HepG2 (cell line): ENCODE data around the gene PPP4C. TPM values are rescaled to one million over a fixed set of nuclear protein-coding genes. Genes with fewer than 3 reads are reported as not detected.

Source experiments
- MLLT10 ChIP-seq: sonication (generic); formaldehyde crosslinking; IDR thresholded peaks from 2 replicates; pipeline ENCODE4 v1.4.0; 2020; ENCODE audit warnings: missing genetic modification reagents
- ZNF318 ChIP-seq: sonication (generic); formaldehyde crosslinking; IDR thresholded peaks from 2 replicates; pipeline ENCODE4 v1.4.0; 2020; ENCODE audit warnings: mild to moderate bottlenecking, missing genetic modification reagents
- polyA plus RNA-seq, 8 experiments: library from polyadenylated mRNA; depleted of rRNA in 3 of 8; stranded (reverse) in 7 of 8; unstranded in 1 of 8; fragments of >200 nt; fragmentation: Illumina TruSeq in 4 of 8; extraction: Trizol in 4 of 8; gene quantifications; 2 replicates each; pipeline versions ENCODE4 v1.2.1 to v1.2.3, GENCODE V29; 2011 to 2016; ENCODE audit warnings: low read depth in 4 of 8, missing spikeins in 1 of 8, mixed read lengths in 1 of 8; ENCODE audit not compliant: insufficient read depth in 1 of 8
- total RNA-seq, 5 experiments: library from RNA; depleted of rRNA; stranded (reverse); fragments of >200 nt; fragmentation: Illumina TruSeq; extraction: Trizol; gene quantifications; 2 replicates each; pipeline ENCODE4 v1.2.3, GENCODE V29; 2016; ENCODE audit warnings: low read depth in 1 of 5

The PPP4C gene
- total and polyA plus RNA-seq, 2 of the 13 experiments (the other 11 are each of a cell fraction or from before 2014, with no cell fraction given), result 176 to 220 TPM

GRCh38 chr16:30065102-30065942, 10.5 kb upstream of the PPP4C start, which contains the start of gene ALDOA (continued):
- TF ChIP-seq ZNF318 (CRISPR knock-in tag) (no peak; the same call in none of the 2 replicates), MLLT10 (no peak)
